WTC11 (cell line): ENCODE results near the gene CTNNA1. TPM values are rescaled to one million over a fixed set of nuclear protein-coding genes. Genes with fewer than 3 reads are reported as not detected.

Experiments used
- ATAC-seq: fragments of 200-7000 bp; cut with Tn5 transposase; 2 replicates; pipeline ENCODE4 v1.10.0; 2021; ENCODE audit warnings: mild to moderate bottlenecking, moderate library complexity
- CTCF ChIA-PET: fragments of 300-600 bp; sonication (Branson Sonifier 250); formaldehyde crosslinking; loops from one replicate; lab custom pipeline; 2021; ENCODE audit warnings: antibody characterized with exemption; lab: Charles Lee
- POLR2A ChIA-PET: fragments of 350-600 bp; sonication (Branson Sonifier 250); formaldehyde crosslinking; loops from one replicate; lab custom pipeline; 2021; ENCODE audit warnings: antibody characterized with exemption; lab: Charles Lee
- DNase-seq: peaks from one replicate; pipeline ENCODE4 v3.0.0; 2021; ENCODE audit warnings: low spot score
- H3K27ac Mint-ChIP-seq: 2 replicates; pipeline ENCODE4 v1.8.0; 2021; ENCODE audit warnings: mixed read lengths
- H3K27me3 Mint-ChIP-seq: 2 replicates; pipeline ENCODE4 v1.8.0; 2021; ENCODE audit warnings: low read depth, mild to moderate bottlenecking, moderate library complexity, mixed read lengths
- H3K36me3 Mint-ChIP-seq: 2 replicates; pipeline ENCODE4 v1.8.0; 2021; ENCODE audit warnings: mixed read lengths
- H3K4me1 Mint-ChIP-seq: 2 replicates; pipeline ENCODE4 v1.8.0; 2022; ENCODE audit warnings: mixed read lengths
- H3K4me3 Mint-ChIP-seq: 2 replicates; pipeline ENCODE4 v1.8.0; 2021; ENCODE audit warnings: mild to moderate bottlenecking, moderate library complexity, mixed read lengths
- H3K9me3 Mint-ChIP-seq: 2 replicates; pipeline ENCODE4 v1.8.0; 2021; ENCODE audit warnings: mixed read lengths
- ATF2 ChIP-seq: sonication (generic); formaldehyde crosslinking; IDR thresholded peaks from 2 replicates; pipeline ENCODE4 v1.8.1; 2022; ENCODE audit warnings: low read depth, missing genetic modification reagents, borderline replicate concordance
- CBFB ChIP-seq: sonication (generic); formaldehyde crosslinking; IDR thresholded peaks from 2 replicates; pipeline ENCODE4 v1.8.1; 2022; ENCODE audit warnings: mild to moderate bottlenecking, low read depth, missing genetic modification reagents
- E2F1 ChIP-seq: sonication (generic); formaldehyde crosslinking; IDR thresholded peaks from 2 replicates; pipeline ENCODE4 v1.8.0; 2022; ENCODE audit warnings: mild to moderate bottlenecking, missing genetic modification reagents
- EMX1 ChIP-seq: fragments of 250-450 bp; sonication (Bioruptor Pico); IDR thresholded peaks from 2 replicates; pipeline ENCODE4 v1.8.0; 2021; ENCODE audit warnings: mild to moderate bottlenecking
- ESRRA ChIP-seq: sonication (generic); formaldehyde crosslinking; IDR thresholded peaks from 2 replicates; pipeline ENCODE4 v1.8.1; 2022; ENCODE audit warnings: mild to moderate bottlenecking, missing genetic modification reagents, borderline replicate concordance
- FOXP1 ChIP-seq: sonication (generic); formaldehyde crosslinking; IDR thresholded peaks from 2 replicates; pipeline ENCODE4 v1.8.0; 2022; ENCODE audit warnings: missing genetic modification reagents, mild to moderate bottlenecking, moderate library complexity, borderline replicate concordance
- FOXP4 ChIP-seq: sonication (generic); formaldehyde crosslinking; IDR thresholded peaks from 2 replicates; pipeline ENCODE4 v1.8.0; 2022; ENCODE audit warnings: mild to moderate bottlenecking, missing genetic modification reagents
- GRHL2 ChIP-seq: fragments of 250-450 bp; sonication (Bioruptor Pico); IDR thresholded peaks from 2 replicates; pipeline ENCODE4 v1.8.0; 2022; ENCODE audit warnings: mild to moderate bottlenecking, moderate library complexity; ENCODE audit not compliant: insufficient replicate concordance, severe bottlenecking
- HMGA2 ChIP-seq: fragments of 250-450 bp; sonication (Bioruptor Pico); IDR thresholded peaks from 2 replicates; pipeline ENCODE4 v1.4.0; 2021; ENCODE audit warnings: mild to moderate bottlenecking, moderate library complexity
- JAZF1 ChIP-seq: fragments of 250-450 bp; sonication (Bioruptor Pico); IDR thresholded peaks from 2 replicates; pipeline ENCODE4 v1.9.0; 2021; ENCODE audit warnings: moderate library complexity, mild to moderate bottlenecking, inconsistent platforms
- JUN ChIP-seq: sonication (generic); formaldehyde crosslinking; IDR thresholded peaks from 2 replicates; pipeline ENCODE4 v1.8.0; 2023; ENCODE audit warnings: mild to moderate bottlenecking, missing genetic modification reagents
- KAT7 ChIP-seq: sonication (generic); formaldehyde crosslinking; IDR thresholded peaks from 2 replicates; pipeline ENCODE4 v1.8.1; 2023; ENCODE audit warnings: missing genetic modification reagents, mild to moderate bottlenecking, borderline replicate concordance
- MAX ChIP-seq: sonication (generic); formaldehyde crosslinking; IDR thresholded peaks from 2 replicates; pipeline ENCODE4 v1.8.0; 2022; ENCODE audit warnings: mild to moderate bottlenecking, missing genetic modification reagents
- MLX ChIP-seq: sonication (generic); formaldehyde crosslinking; IDR thresholded peaks from 2 replicates; pipeline ENCODE4 v1.8.1; 2023; ENCODE audit warnings: mild to moderate bottlenecking, missing genetic modification reagents, moderate library complexity
- NR2C2 ChIP-seq: sonication (generic); formaldehyde crosslinking; IDR thresholded peaks from 2 replicates; pipeline ENCODE4 v1.8.0; 2022; ENCODE audit warnings: mild to moderate bottlenecking, missing genetic modification reagents
- RELA ChIP-seq: sonication (generic); formaldehyde crosslinking; IDR thresholded peaks from 2 replicates; pipeline ENCODE4 v1.8.1; 2022; ENCODE audit warnings: missing genetic modification reagents, mild to moderate bottlenecking, borderline replicate concordance
- RORB ChIP-seq: fragments of 250-450 bp; sonication (Bioruptor Pico); IDR thresholded peaks from 2 replicates; pipeline ENCODE4 v1.9.0; 2021; ENCODE audit warnings: mild to moderate bottlenecking
- SP1 ChIP-seq: sonication (generic); formaldehyde crosslinking; conservative IDR thresholded peaks from 2 replicates; pipeline ENCODE4 v1.8.1; 2022; ENCODE audit warnings: missing genetic modification reagents
- TP53 ChIP-seq: sonication (generic); formaldehyde crosslinking; IDR thresholded peaks from 2 replicates; pipeline ENCODE4 v1.8.1; 2023; ENCODE audit warnings: mild to moderate bottlenecking, missing genetic modification reagents
- ZBTB21 ChIP-seq: sonication (generic); formaldehyde crosslinking; IDR thresholded peaks from 2 replicates; pipeline ENCODE4 v1.8.1; 2023; ENCODE audit warnings: mild to moderate bottlenecking, missing genetic modification reagents, borderline replicate concordance
- ZNF671 ChIP-seq: fragments of 250-450 bp; sonication (Bioruptor Pico); IDR thresholded peaks from 2 replicates; pipeline ENCODE4 v1.8.0; 2021; ENCODE audit warnings: mild to moderate bottlenecking
- total RNA-seq: library from RNA; stranded (reverse); gene quantifications from 3 replicates; pipeline ENCODE4 v1.2.3, GENCODE V29; 2021
- TF ChIP-seq, protein P1 (sequence below): fragments of 250-450 bp; sonication (Bioruptor Pico); IDR thresholded peaks from 2 replicates; pipeline ENCODE4 v1.9.0; 2021; ENCODE audit warnings: moderate library complexity, mild to moderate bottlenecking, inconsistent platforms, borderline replicate concordance
- TF ChIP-seq, protein P2 (sequence below): sonication (generic); formaldehyde crosslinking; IDR thresholded peaks from 2 replicates; pipeline ENCODE4 v1.8.1; 2023; ENCODE audit warnings: mild to moderate bottlenecking, missing genetic modification reagents, borderline replicate concordance
- TF ChIP-seq, protein P3 (sequence below): sonication (generic); formaldehyde crosslinking; IDR thresholded peaks from 2 replicates; pipeline ENCODE4 v1.8.1; 2023; ENCODE audit warnings: mild to moderate bottlenecking, missing genetic modification reagents

The CTNNA1 gene
- total RNA-seq, 1 experiment from 2014 or later = 309 TPM

DNA sequence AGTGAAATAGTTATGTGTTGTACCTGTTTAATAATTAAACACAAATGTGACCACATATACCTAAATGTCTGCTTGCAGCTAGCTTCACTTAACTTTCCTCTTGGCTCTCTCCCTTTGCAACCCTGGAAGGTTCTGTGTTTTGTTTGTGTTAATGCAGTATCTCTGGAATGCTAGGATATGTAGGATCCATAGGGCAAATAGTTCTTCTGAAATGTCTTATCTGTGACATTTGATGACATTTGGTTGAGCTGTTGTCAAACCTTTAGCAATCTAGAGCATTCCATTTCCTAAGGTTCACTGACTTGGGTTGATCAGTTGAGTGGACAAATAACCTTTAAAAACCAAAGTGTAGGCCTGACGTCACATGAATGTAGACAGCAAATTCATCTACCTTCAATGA, 21.8 kb downstream of the CTNNA1 start:
- Mint-ChIP-seq H3K9me3 (peaks cover 15% of the 10 kb centered on the region), H3K4me1 (peaks cover 28% of the 10 kb centered on the region)
- no peak for TF ChIP-seq MLX (CRISPR knock-in tag)
- no peak for TF ChIP-seq FOXP1
- TF ChIP-seq KAT7 (CRISPR knock-in tag) = no peak
- TF ChIP-seq MAX (CRISPR knock-in tag) = no peak
- no peak for TF ChIP-seq RELA (CRISPR knock-in tag)
- no peak for TF ChIP-seq ATF2
- TF ChIP-seq NR2C2 (CRISPR knock-in tag) = no peak
- no peak for TF ChIP-seq GRHL2 (CRISPR knock-in tag)
- TF ChIP-seq RORB (CRISPR knock-in tag) = no peak
- no peak for TF ChIP-seq SP1 (CRISPR knock-in tag)
- TF ChIP-seq FOXP4 (CRISPR knock-in tag) = no peak
- TF ChIP-seq E2F1 (CRISPR knock-in tag) = no peak
- TF ChIP-seq JUN (CRISPR knock-in tag) = no peak
- TF ChIP-seq, all 79 proteins: peak for 0
- ChIA-PET CTCF (interaction anchor here (1.3 to 2.9 kb wide), 2 partner anchors 15 to 18 kb away, joined by 3 to 12 read pairs; no protein-coding TSS in a partner anchor), POLR2A (no interaction called here)
- ATAC-seq (no peak), DNase-seq (no peak)
- Mint-ChIP-seq H3K36me3 (peaks cover 41% of the 10 kb centered on the region), H3K27me3 (no peaks in the 10 kb centered on the region; the same call in 1 of the 2 replicates), H3K4me3 (no peak overlapping the region), H3K27ac (peak overlapping the region; percentile 16)

DNA sequence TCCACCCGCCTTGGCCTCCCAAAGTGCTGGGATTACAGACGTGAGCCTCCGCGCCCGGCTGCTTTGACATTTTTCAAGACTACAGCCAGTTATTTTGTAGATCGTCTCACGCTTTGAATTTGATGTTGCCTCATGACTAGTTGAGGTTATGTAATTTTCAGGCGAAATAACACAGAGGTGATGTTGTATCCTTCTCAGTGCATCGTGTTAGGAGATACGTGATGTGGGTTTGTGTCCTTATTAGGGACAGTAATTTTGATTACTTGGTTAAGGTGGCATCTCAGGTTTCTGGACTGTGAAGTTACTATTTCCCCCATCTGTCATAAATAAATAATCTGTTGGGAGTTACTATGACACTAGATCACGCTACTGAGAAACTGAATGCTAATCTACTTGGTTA, 25.0 kb downstream of the CTNNA1 start:
- ATAC-seq (no peak), DNase-seq (no peak)
- Mint-ChIP-seq H3K27me3 (no peaks in the 10 kb centered on the region; the same call in 1 of the 2 replicates), H3K4me3 (no peak overlapping the region), H3K27ac (no peak overlapping the region), H3K4me1 (0 out of 2 replicates have a peak, but pooled peaks cover under 1% of the 10 kb centered on the region), H3K36me3 (peaks cover 57% of the 10 kb centered on the region), H3K9me3 (peaks cover 13% of the 10 kb centered on the region)
- ChIA-PET CTCF (no interaction called here), POLR2A (interaction anchor here (0.7 kb wide), 1 partner anchor 21 kb away, joined by 3 read pairs; no protein-coding TSS in a partner anchor)
- no peak for TF ChIP-seq GRHL2 (CRISPR knock-in tag)
- no peak for TF ChIP-seq EMX1 (CRISPR knock-in tag)
- TF ChIP-seq, protein P1, sequence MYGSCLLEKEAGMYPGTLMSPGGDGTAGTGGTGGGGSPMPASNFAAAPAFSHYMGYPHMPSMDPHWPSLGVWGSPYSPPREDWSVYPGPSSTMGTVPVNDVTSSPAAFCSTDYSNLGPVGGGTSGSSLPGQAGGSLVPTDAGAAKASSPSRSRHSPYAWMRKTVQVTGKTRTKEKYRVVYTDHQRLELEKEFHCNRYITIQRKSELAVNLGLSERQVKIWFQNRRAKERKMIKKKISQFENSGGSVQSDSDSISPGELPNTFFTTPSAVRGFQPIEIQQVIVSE (CRISPR knock-in tag) = no peak
- TF ChIP-seq ESRRA (CRISPR knock-in tag) = no peak
- TF ChIP-seq CBFB (CRISPR knock-in tag) = no peak
- TF ChIP-seq RELA (CRISPR knock-in tag) = no peak
- no peak for TF ChIP-seq SP1 (CRISPR knock-in tag)
- TF ChIP-seq, protein P2, sequence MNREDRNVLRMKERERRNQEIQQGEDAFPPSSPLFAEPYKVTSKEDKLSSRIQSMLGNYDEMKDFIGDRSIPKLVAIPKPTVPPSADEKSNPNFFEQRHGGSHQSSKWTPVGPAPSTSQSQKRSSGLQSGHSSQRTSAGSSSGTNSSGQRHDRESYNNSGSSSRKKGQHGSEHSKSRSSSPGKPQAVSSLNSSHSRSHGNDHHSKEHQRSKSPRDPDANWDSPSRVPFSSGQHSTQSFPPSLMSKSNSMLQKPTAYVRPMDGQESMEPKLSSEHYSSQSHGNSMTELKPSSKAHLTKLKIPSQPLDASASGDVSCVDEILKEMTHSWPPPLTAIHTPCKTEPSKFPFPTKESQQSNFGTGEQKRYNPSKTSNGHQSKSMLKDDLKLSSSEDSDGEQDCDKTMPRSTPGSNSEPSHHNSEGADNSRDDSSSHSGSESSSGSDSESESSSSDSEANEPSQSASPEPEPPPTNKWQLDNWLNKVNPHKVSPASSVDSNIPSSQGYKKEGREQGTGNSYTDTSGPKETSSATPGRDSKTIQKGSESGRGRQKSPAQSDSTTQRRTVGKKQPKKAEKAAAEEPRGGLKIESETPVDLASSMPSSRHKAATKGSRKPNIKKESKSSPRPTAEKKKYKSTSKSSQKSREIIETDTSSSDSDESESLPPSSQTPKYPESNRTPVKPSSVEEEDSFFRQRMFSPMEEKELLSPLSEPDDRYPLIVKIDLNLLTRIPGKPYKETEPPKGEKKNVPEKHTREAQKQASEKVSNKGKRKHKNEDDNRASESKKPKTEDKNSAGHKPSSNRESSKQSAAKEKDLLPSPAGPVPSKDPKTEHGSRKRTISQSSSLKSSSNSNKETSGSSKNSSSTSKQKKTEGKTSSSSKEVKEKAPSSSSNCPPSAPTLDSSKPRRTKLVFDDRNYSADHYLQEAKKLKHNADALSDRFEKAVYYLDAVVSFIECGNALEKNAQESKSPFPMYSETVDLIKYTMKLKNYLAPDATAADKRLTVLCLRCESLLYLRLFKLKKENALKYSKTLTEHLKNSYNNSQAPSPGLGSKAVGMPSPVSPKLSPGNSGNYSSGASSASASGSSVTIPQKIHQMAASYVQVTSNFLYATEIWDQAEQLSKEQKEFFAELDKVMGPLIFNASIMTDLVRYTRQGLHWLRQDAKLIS = no peak
- no peak for TF ChIP-seq ZBTB21 (CRISPR knock-in tag)
- no peak for TF ChIP-seq JAZF1 (CRISPR knock-in tag)
- TF ChIP-seq, protein P3, sequence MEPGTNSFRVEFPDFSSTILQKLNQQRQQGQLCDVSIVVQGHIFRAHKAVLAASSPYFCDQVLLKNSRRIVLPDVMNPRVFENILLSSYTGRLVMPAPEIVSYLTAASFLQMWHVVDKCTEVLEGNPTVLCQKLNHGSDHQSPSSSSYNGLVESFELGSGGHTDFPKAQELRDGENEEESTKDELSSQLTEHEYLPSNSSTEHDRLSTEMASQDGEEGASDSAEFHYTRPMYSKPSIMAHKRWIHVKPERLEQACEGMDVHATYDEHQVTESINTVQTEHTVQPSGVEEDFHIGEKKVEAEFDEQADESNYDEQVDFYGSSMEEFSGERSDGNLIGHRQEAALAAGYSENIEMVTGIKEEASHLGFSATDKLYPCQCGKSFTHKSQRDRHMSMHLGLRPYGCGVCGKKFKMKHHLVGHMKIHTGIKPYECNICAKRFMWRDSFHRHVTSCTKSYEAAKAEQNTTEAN (CRISPR knock-in tag) = no peak
- no peak for TF ChIP-seq TP53 (CRISPR knock-in tag)
- no peak for TF ChIP-seq ZNF671
- no peak for TF ChIP-seq HMGA2 (CRISPR knock-in tag)
